Kidney (tissue), 14 donors: ENCODE data around the gene PACSIN2. TPM values are rescaled to one million over a fixed set of nuclear protein-coding genes. Genes with fewer than 3 reads are reported as not detected.

Experiments
- DNase-seq, 5 donors: peaks; one replicate each; pipeline ENCODE4 v3.0.0-alpha.2; 2013 to 2020
- FAIRE-seq: peaks from 2 replicates; lab custom pipeline; 2012; peaks lifted over from hg19 to GRCh38; lab: Jason Lieb, UNC
- H3K27ac ChIP-seq, 2 donors: one replicate each; pipeline ENCODE4 v1.7.0; 2013; ENCODE audit warnings: low read depth in 2 of 2, low read length in 2 of 2, inconsistent platforms in 1 of 2
- H3K27me3 ChIP-seq: one replicate; pipeline ENCODE4 v1.7.1; 2013; ENCODE audit warnings: low read length, inconsistent platforms; ENCODE audit not compliant: control insufficient read depth, insufficient read depth
- H3K36me3 ChIP-seq, 3 donors: one replicate each; pipeline versions ENCODE4 v1.7.0 to v1.7.1; 2013; ENCODE audit warnings: low read length in 3 of 3, control low read depth in 1 of 3, inconsistent platforms in 1 of 3; ENCODE audit not compliant: insufficient read depth in 3 of 3, control insufficient read depth in 2 of 3
- H3K4me1 ChIP-seq, 3 donors: one replicate each; pipeline versions ENCODE4 v1.7.0 to v1.7.1; 2013; ENCODE audit warnings: low read length in 3 of 3, inconsistent platforms in 1 of 3, low read depth in 1 of 3; ENCODE audit not compliant: control insufficient read depth in 2 of 3, insufficient read depth in 2 of 3
- H3K4me3 ChIP-seq, 3 donors: one replicate each; pipeline versions ENCODE4 v1.7.0 to v1.8.1; 2013; ENCODE audit warnings: low read length in 3 of 3, control low read depth in 1 of 3, inconsistent platforms in 1 of 3
- H3K9ac ChIP-seq, 3 donors: one replicate each; pipeline versions ENCODE4 v1.7.0 to v1.7.1; 2013; ENCODE audit warnings: low read length in 3 of 3, control low read depth in 1 of 3, inconsistent platforms in 1 of 3
- H3K9me3 ChIP-seq, 3 donors: one replicate each; pipeline versions ENCODE4 v1.7.0 to v1.7.1; 2013; ENCODE audit warnings: low read length in 3 of 3, control low read depth in 1 of 3, inconsistent platforms in 1 of 3; ENCODE audit not compliant: control insufficient read depth in 2 of 3, insufficient read depth in 1 of 3
- intact Hi-C: fragments of 100-400 bp; cut with DNase I; formaldehyde crosslinking; loops from one replicate; pipeline ENCODE4 v1.11.1; 2022
- polyA plus RNA-seq: library from polyadenylated mRNA; stranded (reverse); fragments of 350-450 nt; fragmentation: Illumina TruSeq; extraction: RNeasy Lipid Tissue Mini Kit (QIAGEN cat#74804); gene quantifications from one replicate; pipeline ENCODE4 v1.2.3, GENCODE V29; 2014; ENCODE audit warnings: low read depth, low replicate concordance; ENCODE audit not compliant: insufficient read depth
- total RNA-seq: library from RNA; stranded (reverse); fragmentation: NEBNext Ultra II Directional; extraction: Animal tissue kit (Norgen Biotek cat#: 25700); gene quantifications from one replicate; pipeline ENCODE4 v1.2.1, GENCODE V29; 2021
- TF ChIP-seq, protein P1 (sequence below): IDR thresholded peaks from 3 replicates; pipeline ENCODE4 v1.5.1; 2012; ENCODE audit warnings: mild to moderate bottlenecking, moderate library complexity, borderline replicate concordance; ENCODE audit not compliant: insufficient read depth; ENCODE audit errors: extremely low read depth
- donor health status: control.
- donor health status: control.
- donor health status: control.
- donor health status: control.
- donor health status: control.
- donor health status: DM: yes; HTN: yes; CAD: no.
- donor health status: Normal renal cell carcinoma (clear cell type).

The PACSIN2 gene
- total and polyA plus RNA-seq, 2 donors from 2014 or later, result 56.3 to 105 TPM

DNA sequence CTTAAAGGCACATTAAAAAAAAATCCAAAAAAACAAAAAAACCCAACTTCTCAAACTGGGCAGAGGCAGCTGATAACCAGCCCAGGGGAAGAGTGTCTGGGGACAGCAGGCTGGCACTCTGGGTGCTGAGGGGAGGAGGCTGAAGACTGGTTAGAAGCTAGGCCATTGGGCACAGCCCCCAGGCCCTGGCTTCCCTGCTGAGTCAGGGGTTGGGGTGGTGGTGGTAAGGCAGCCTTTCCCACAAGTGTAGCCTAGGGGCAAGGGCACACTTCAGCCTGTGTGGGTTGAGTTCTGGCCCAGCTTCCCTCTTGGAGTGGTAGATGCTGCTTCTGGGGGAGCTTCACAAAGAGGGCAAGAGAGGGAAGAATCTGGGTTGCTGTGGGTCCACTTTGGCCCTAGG, 141.6 kb downstream of the PACSIN2 start:
- Histone ChIP-seq H3K27ac (no peak overlapping the region), H3K27me3 (no peaks in the 10 kb centered on the region), H3K9me3 (no peaks in the 10 kb centered on the region), H3K36me3 (peaks cover 0 to 53% (median 33%) of the 10 kb centered on the region in 3 donors), H3K4me3 (no peak overlapping the region), H3K4me1 (peaks cover 0 to 8% (median 0%) of the 10 kb centered on the region in 3 donors), H3K9ac (no peak overlapping the region)
- TF ChIP-seq, protein P1, sequence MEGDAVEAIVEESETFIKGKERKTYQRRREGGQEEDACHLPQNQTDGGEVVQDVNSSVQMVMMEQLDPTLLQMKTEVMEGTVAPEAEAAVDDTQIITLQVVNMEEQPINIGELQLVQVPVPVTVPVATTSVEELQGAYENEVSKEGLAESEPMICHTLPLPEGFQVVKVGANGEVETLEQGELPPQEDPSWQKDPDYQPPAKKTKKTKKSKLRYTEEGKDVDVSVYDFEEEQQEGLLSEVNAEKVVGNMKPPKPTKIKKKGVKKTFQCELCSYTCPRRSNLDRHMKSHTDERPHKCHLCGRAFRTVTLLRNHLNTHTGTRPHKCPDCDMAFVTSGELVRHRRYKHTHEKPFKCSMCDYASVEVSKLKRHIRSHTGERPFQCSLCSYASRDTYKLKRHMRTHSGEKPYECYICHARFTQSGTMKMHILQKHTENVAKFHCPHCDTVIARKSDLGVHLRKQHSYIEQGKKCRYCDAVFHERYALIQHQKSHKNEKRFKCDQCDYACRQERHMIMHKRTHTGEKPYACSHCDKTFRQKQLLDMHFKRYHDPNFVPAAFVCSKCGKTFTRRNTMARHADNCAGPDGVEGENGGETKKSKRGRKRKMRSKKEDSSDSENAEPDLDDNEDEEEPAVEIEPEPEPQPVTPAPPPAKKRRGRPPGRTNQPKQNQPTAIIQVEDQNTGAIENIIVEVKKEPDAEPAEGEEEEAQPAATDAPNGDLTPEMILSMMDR, result no peak
- DNase-seq, result no peak
- no peak for FAIRE-seq
- intact Hi-C loops, result no loop called here

DNA sequence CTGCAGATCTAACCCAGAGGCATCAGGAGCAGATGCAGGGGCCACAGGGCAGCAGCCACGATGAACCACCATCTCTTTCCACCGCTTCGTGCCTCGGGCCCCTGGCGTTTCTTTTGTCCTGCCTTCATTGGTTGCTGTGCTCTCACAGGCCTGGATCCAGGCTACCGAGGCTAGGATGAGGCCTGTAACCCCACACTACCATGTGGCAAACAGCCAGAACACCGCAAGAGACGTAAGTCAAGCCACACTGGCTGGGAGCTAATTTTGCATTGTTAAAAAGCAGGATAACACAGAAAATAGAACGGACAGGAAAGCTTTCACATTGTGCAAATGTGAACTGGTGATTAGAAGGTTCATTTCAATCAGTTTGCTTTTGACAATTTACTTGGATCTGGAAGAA, 142.1 kb downstream of the PACSIN2 start:
- FAIRE-seq (no peak), DNase-seq (no peak)
- Histone ChIP-seq H3K36me3 (peaks cover 0 to 50% (median 30%) of the 10 kb centered on the region in 3 donors), H3K27me3 (no peaks in the 10 kb centered on the region), H3K4me1 (peaks cover 0 to 8% (median 0%) of the 10 kb centered on the region in 3 donors), H3K27ac (no peak overlapping the region), H3K4me3 (no peak overlapping the region), H3K9me3 (no peaks in the 10 kb centered on the region), H3K9ac (no peak overlapping the region)
- intact Hi-C loops, result no loop called here
- TF ChIP-seq, protein P1, result no peak

DNA sequence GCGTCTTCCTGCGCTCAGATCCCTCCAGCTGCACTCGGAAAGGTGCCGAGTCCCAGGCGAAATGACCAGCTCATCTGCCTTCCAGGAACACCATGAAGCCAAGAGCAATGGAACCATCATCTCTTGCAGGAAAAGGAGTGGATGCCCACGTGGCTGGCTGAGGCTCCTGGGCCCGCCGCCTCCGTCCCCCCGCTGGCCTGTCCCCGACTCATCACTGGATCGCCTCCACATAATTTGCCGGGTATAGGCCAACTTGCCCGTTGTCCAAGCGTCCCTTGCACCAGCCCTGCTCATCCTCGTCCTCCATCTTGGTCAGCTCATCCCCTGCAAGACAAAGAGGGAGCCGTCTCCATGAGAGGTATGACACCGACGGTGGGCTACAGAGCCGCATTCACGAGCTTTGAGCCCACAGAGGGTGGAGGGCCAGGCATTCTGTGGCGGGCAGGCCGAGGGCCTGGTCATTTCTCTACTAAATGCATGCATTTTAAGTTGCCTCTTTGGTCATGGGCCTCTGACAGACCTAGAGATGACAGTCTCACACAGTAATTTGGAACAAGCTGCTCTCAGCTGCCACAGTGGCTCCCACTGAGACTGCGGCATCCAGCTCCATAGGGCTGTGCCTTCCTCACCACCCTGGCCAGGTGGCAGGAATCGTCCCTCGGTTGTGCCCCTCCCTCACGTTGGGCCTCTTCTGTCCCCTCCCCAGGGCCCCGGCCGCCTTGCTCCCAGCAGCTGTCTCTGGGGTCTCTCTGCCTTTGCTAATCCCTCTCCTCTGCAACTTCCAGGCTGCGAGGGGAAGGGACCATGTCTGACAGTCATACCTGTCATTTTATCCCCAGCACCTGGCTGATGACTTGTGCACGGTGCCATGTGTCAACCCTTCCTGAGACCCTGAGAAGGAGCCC, 143.6 kb downstream of the PACSIN2 start:
- Histone ChIP-seq H3K36me3 (peaks cover 0 to 40% (median 21%) of the 10 kb centered on the region in 3 donors), H3K27ac (no peak overlapping the region), H3K9ac (no peak overlapping the region), H3K27me3 (no peaks in the 10 kb centered on the region), H3K9me3 (no peaks in the 10 kb centered on the region), H3K4me3 (no peak overlapping the region), H3K4me1 (peaks cover 0 to 8% (median 0%) of the 10 kb centered on the region in 3 donors)
- intact Hi-C loops, result no loop called here
- no peak for DNase-seq
- no peak for FAIRE-seq
- TF ChIP-seq, protein P1, result no peak
